Measurements from ENCODE around the gene LMO7. TPM values are rescaled to one million over a fixed set of nuclear protein-coding genes. Genes with fewer than 3 reads are reported as not detected.

The LMO7 gene
- total and polyA plus RNA-seq, 4 donors = 17.5 to 69.6 (median 38.2) TPM

DNA sequence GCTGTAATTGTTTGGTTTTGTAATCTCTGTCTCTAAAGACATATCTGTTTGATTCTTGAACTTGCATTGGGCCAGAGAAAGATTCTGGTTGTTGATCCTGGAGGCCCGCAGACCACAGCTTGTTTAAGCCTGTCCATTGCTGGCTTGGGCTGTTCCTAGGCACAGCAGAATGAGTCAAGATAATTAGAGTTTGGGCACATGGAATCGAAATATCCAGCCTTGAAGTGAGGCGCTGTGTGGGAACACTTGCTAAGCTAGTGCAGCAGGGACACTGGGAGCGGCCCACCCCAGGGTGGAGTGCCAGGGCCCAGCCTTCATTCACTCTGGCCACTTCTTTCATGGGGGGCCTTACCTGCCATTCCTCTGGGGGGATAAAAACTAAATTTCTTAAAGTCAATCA, 219.7 kb downstream of the LMO7 start:
- Histone ChIP-seq H3K9me3 (ENCODE audit: control insufficient read depth in 4 of 4, low read length in 3 of 4) (no peaks in the 10 kb centered on the region), H3K36me3 (ENCODE audit: control insufficient read depth in 4 of 4, insufficient read depth in 3 of 4, low read depth in 1 of 4, low read length in 3 of 4) (peaks cover 14 to 47% (median 40%) of the 10 kb centered on the region in 4 donors), H3K4me1 (ENCODE audit: control insufficient read depth in 4 of 4, insufficient read depth in 4 of 4, low read length in 3 of 4) (no peaks in the 10 kb centered on the region), H3K27ac (ENCODE audit: low read depth in 1 of 2, low read length in 2 of 2) (no peak overlapping the region), H3K9ac (ENCODE audit: low read depth in 1 of 2, low read length in 2 of 2) (no peak overlapping the region), H3K27me3 (ENCODE audit: control insufficient read depth in 4 of 4, insufficient read depth in 4 of 4, low read length in 3 of 4) (no peaks in the 10 kb centered on the region), H3K4me3 (ENCODE audit: low read depth in 1 of 3, low read length in 3 of 3) (no peak overlapping the region)
- DNase-seq (ENCODE audit: low spot score) = no peak
- WGBS = 95% methylated on average over 4 of the region's 4 CpGs
- TF ChIP-seq FOXA1 (IDR thresholded peaks at IDR 0.05) (no peak), GABPA (IDR thresholded peaks at IDR 0.05 in 1 of 2, conservative IDR thresholded peaks at IDR 0.05 in 1 of 2) (no peak), SP1 (IDR thresholded peaks at IDR 0.05) (no peak), FOXA2 (IDR thresholded peaks at IDR 0.05) (no peak)
- TF ChIP-seq, protein P1, sequence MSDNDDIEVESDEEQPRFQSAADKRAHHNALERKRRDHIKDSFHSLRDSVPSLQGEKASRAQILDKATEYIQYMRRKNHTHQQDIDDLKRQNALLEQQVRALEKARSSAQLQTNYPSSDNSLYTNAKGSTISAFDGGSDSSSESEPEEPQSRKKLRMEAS (IDR thresholded peaks at IDR 0.05) = no peak
- TF ChIP-seq, protein P2, sequence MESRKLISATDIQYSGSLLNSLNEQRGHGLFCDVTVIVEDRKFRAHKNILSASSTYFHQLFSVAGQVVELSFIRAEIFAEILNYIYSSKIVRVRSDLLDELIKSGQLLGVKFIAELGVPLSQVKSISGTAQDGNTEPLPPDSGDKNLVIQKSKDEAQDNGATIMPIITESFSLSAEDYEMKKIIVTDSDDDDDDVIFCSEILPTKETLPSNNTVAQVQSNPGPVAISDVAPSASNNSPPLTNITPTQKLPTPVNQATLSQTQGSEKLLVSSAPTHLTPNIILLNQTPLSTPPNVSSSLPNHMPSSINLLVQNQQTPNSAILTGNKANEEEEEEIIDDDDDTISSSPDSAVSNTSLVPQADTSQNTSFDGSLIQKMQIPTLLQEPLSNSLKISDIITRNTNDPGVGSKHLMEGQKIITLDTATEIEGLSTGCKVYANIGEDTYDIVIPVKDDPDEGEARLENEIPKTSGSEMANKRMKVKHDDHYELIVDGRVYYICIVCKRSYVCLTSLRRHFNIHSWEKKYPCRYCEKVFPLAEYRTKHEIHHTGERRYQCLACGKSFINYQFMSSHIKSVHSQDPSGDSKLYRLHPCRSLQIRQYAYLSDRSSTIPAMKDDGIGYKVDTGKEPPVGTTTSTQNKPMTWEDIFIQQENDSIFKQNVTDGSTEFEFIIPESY (IDR thresholded peaks at IDR 0.05) = no peak

DNA sequence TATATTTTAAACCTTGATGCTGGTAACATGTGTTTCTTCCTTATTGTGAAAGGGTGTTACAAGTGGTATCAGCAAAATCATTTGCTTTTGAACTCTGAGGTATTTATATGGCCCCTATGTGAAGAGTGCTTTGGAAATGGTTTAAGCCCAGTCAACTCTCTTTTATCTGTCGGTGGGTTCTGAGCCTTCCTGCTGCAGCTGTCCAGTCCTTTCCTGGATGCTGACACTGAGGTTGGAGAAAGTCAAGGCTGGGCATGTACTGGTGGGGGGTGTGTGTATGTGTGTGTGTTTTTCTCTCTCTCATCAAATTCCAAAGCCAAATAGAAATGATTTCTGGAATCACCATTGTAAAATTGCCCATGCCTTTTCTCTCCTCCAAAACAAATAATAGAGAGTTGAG, 221.2 kb downstream of the LMO7 start:
- TF ChIP-seq RXRA (IDR thresholded peaks at IDR 0.05) (no peak), YY1 (IDR thresholded peaks at IDR 0.05) (no peak), SP1 (IDR thresholded peaks at IDR 0.05) (no peak), HNF4G (IDR thresholded peaks at IDR 0.05) (no peak), EGR1 (IDR thresholded peaks at IDR 0.05; ENCODE audit: low read depth in 2 of 2) (no peak), FOXA2 (IDR thresholded peaks at IDR 0.05) (no peak), NR2F2 (IDR thresholded peaks at IDR 0.05) (no peak), GABPA (IDR thresholded peaks at IDR 0.05 in 1 of 2, conservative IDR thresholded peaks at IDR 0.05 in 1 of 2) (no peak), TAF1 (conservative IDR thresholded peaks at IDR 0.05) (no peak), HNF4A (conservative IDR thresholded peaks at IDR 0.05) (no peak), JUND (IDR thresholded peaks at IDR 0.05) (no peak)
- TF ChIP-seq, protein P3, sequence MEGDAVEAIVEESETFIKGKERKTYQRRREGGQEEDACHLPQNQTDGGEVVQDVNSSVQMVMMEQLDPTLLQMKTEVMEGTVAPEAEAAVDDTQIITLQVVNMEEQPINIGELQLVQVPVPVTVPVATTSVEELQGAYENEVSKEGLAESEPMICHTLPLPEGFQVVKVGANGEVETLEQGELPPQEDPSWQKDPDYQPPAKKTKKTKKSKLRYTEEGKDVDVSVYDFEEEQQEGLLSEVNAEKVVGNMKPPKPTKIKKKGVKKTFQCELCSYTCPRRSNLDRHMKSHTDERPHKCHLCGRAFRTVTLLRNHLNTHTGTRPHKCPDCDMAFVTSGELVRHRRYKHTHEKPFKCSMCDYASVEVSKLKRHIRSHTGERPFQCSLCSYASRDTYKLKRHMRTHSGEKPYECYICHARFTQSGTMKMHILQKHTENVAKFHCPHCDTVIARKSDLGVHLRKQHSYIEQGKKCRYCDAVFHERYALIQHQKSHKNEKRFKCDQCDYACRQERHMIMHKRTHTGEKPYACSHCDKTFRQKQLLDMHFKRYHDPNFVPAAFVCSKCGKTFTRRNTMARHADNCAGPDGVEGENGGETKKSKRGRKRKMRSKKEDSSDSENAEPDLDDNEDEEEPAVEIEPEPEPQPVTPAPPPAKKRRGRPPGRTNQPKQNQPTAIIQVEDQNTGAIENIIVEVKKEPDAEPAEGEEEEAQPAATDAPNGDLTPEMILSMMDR (IDR thresholded peaks at IDR 0.05; ENCODE audit: low read depth, low read length, missing input control) = no peak
- TF ChIP-seq, protein P2 (IDR thresholded peaks at IDR 0.05) = no peak
- TF ChIP-seq, protein P4, sequence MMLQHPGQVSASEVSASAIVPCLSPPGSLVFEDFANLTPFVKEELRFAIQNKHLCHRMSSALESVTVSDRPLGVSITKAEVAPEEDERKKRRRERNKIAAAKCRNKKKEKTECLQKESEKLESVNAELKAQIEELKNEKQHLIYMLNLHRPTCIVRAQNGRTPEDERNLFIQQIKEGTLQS (IDR thresholded peaks at IDR 0.05) = no peak
- TF ChIP-seq, protein P1 (IDR thresholded peaks at IDR 0.05) = no peak
- WGBS = 85% methylated on average over 1 of the region's 1 CpG
- H3K36me3 ChIP-seq (ENCODE audit: control insufficient read depth in 4 of 4, insufficient read depth in 3 of 4, low read depth in 1 of 4, low read length in 3 of 4) = peaks cover 14 to 43% (median 36%) of the 10 kb centered on the region in 4 donors
- no peak overlapping the region for H3K27ac ChIP-seq (ENCODE audit: low read depth in 1 of 2, low read length in 2 of 2)
- no peak for DNase-seq (ENCODE audit: low spot score)
- no peak overlapping the region for H3K9ac ChIP-seq (ENCODE audit: low read depth in 1 of 2, low read length in 2 of 2)
- no peaks in the 10 kb centered on the region for H3K4me1 ChIP-seq (ENCODE audit: control insufficient read depth in 4 of 4, insufficient read depth in 4 of 4, low read length in 3 of 4)
- H3K4me3 ChIP-seq (ENCODE audit: low read depth in 1 of 3, low read length in 3 of 3) = no peak overlapping the region
- no peaks in the 10 kb centered on the region for H3K9me3 ChIP-seq (ENCODE audit: control insufficient read depth in 4 of 4, low read length in 3 of 4)
- no peaks in the 10 kb centered on the region for H3K27me3 ChIP-seq (ENCODE audit: control insufficient read depth in 4 of 4, insufficient read depth in 4 of 4, low read length in 3 of 4)
